NOMO-1 (cell line): Measurements from ENCODE around the gene GNRHR.
A peak's percentile ranks its signal among the peaks of the same experiment; 100 is the strongest.
"Not testable (repeated sequence)": the region's sequence is repeated elsewhere in the genome, so short reads cannot be mapped to it uniquely, and the experiment has no call there.

ENCODE experiments used
- DNase-seq, 2 experiments: peaks; one replicate each; lab custom pipeline; 2025; ENCODE audit not compliant: unreplicated experiment in 2 of 2; lab: John Stamatoyannopoulos, UW

The GNRHR gene

DNA sequence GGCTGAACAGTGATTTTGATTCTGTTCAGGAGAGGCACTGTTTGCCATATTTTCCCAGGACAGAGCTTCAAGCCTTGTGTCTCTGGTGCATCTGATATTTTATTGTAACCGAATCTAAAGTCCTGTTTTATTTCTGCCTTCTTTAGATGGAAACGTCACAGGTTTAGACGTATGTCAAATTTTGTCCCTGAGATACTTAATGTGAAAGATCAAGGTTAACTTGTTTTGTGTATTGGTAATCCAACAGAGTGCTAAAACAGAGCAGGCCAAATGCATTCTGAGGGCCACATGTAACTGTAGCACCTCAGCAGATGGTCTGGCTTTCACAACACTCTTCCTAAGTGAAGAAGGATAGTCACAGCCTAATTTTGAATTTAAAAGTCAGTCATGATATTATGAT lies at the start of gene GNRHR:
GNRHR (minus strand) TSS at position 101 of the 400 bp plus-strand sequence; CDS start at position 48, 53 bp downstream.
- DNase-seq: no peak

GRCh38 chr4:67796810-67797209 lies 42.6 kb upstream of the GNRHR start:
- DNase-seq: no peak

- no peak for DNase-seq
Measured at GRCh38 chr4:67790721-67791120, 36.5 kb upstream of the GNRHR start.

- no peak for DNase-seq
Measured at GRCh38 chr4:67787311-67787710, 33.1 kb upstream of the GNRHR start.

GRCh38 chr4:67785528-67785927 lies 31.3 kb upstream of the GNRHR start:
- no peak for DNase-seq

DNA sequence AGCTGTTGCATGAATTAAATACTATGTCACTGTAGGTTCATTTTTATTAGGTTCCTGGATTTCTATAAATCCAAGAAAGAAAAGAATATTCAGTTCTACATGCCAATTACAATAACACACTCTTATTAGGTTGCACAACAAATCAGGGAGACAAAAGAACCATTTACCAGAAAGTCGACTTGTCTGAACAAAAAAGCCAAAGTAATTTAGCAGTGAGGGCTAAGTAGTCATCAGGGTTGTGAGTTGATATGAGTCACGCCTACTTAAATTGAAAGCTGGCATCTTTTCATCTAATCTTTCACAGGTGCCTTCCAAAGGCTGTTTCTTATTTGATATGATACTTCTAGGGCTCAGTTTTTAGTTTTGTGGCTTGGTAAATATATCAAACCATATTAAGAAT lies 25.4 kb upstream of the GNRHR start:
- DNase-seq: no peak

DNA sequence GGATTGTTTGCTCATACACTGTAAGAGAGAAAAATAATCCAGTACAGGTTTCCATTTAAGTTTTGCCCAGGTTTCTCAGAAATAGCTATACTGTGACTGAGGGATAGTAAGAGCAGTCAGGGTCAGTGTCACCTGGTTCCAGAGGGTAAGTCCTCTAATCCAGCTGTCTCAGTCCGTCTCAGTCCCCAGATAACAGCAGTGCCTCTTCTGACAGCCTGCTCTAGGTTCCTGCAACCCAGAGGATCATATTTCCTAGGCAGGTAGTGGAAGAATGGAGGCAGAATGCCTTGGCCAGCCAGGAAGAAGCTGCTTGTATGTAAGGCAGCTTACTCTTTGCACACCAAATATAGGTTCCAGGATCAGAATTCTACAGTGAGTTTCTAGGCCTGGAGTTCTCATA lies 22.6 kb upstream of the GNRHR start:
- DNase-seq: no peak

- DNase-seq: no peak
Measured at GRCh38 chr4:67770422-67770821, 16.2 kb upstream of the GNRHR start.

DNA sequence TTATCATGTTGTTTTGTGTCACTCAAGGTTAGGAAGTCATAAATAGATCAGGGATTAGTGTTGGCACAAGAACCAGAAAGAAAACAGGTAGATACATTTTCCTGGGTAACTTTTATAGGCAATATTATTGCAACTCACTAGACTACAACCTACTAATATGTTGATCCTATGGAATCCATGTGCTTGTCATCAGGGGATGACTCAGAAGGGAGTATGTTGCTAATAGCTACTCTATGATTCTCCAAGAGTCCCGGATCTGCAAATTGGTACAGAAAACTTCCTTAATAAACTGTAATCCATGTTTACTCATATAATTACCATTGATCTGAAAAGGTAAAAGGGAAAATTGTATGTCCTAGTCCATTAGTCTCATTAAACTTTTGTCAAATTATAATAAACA lies 11.7 kb upstream of the GNRHR start:
- DNase-seq: no peak

- no peak for DNase-seq
Measured at GRCh38 chr4:67765401-67765800, 11.2 kb upstream of the GNRHR start.

GRCh38 chr4:67764183-67764582 lies 10.0 kb upstream of the GNRHR start:
- DNase-seq: no peak

- DNase-seq: no peak
Measured at GRCh38 chr4:67762086-67762485, 7.9 kb upstream of the GNRHR start.

DNA sequence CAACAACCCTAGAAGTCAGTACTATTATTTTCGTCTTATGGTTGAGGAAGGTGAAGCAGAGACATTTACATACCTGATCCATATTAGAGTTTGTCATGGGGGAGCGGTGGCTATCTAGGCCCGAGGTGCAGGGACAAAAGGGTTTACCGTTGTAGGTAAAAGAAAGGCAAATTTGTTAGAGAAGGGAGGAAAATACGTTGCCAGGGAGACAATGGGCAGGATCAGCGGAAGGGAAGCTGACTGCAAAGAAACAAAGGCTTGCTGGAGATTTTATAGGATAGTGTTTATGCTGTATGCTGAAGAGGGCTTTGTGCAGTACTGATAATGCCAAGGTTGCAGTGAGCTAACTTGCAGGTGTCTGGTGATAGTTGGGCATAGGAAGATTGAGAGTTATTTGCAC lies 2.8 kb upstream of the GNRHR start:
- DNase-seq: not testable (repeated sequence)

DNA sequence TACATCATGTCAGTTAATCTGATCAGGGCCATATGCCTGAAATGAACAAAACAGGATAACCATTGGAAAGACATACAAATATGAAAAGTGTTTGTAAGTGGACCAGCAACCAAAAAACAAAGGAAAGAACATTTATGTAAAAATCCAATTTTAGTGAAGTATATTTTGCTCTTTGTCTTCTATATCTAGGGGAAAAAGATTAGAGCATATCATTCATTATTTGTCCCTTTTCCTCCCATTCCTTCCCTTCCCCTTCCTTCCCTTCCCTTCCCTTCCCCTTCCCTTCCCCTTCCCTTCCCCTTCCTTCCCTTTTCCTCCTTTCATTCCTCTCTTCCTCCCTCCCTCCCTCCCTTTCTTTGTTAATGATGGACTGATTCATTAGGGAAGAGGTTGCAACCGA lies 1.8 kb upstream of the GNRHR start:
- DNase-seq: no peak

- no peak for DNase-seq
Measured at GRCh38 chr4:67751260-67751659, 2.9 kb downstream of the GNRHR start.

- no peak for DNase-seq
Measured at GRCh38 chr4:67750691-67751090, 3.5 kb downstream of the GNRHR start.

GRCh38 chr4:67749286-67749685 lies 4.9 kb downstream of the GNRHR start:
- no peak for DNase-seq

DNA sequence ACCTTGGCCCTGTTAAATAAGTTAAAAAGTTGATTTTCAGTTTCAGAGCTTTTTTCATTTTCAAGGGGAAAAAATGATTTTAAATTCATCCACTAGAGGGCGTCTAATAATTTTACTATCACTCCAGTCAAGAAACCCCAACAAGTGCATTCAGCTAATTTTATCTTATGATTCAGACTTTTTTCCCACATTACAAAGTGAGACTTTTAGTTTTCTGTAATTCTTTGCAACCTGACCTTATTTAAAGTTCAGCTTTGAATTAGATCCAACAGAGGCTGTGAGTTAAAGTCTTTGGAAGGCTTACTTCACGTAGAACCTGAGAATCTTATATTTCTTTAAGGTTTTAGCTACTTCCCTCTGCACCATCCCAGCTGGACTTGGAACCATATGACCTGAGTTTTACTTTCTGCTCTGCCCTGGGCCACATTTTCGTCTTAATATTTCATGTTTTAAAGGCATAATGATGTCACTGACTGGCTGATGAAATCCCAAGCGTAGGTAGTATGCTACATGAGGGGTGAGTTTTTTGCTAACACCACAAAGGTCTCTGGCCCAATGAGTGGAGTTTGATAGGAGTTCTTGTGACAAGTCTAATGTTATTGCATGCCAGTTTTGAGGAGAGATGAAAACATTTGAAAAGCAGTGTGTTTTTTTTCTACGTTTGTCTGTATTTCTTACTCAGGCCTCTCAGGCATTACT lies 7.2 kb downstream of the GNRHR start:
- DNase-seq: peak in 1 of 2 experiments; percentile 43

DNA sequence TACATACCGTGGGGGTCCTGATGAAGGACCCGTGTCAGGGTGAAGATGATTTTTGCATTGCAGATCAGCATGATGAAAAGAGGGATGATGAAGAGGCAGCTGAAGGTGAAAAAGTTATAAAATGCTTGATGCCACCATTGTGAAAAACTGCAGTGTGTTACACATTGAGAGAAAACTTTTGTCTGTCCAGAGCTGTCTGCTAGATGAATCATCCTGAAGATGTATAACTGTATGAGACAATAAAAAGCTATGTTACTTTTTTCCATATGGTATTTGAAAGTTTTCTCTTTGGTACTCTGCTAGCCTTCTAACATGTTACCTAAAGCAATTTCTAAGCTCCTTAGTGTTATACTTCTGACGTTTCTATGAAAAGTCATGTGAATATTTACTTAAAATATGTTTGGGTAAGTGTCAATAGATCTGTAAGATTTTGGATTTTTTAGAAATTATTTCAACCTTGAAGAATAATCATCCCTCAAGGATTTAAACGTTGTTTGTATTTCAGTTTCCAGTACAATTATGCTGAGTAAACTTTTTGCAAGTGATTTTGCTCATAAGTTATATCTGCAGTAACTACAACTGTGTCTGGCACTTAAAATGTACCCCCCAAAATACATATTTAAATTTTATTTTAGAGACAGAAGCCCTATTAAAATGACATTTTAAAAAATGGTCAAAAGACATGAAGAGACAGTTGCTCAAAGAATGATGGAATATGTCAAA lies 9.5 kb downstream of the GNRHR start:
- no peak for DNase-seq

DNA sequence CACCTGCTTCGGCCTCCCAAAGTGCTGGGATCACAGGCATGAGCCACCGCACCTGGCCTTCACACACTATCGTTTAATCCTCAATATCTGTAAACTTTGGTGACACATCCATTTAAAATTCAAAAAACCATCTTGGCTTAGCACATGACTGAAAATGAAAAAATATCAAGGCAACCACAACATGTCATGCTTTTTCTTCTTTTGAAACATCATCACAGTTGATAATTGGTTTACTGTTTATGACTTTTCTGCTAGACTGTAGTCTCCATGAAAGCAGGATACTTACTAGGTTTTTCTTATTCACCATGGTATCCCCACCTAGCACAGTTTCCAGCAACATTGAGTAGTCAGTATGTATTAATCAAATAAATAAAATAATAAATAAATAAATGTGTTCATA lies 11.0 kb downstream of the GNRHR start:
- DNase-seq: no peak

DNA sequence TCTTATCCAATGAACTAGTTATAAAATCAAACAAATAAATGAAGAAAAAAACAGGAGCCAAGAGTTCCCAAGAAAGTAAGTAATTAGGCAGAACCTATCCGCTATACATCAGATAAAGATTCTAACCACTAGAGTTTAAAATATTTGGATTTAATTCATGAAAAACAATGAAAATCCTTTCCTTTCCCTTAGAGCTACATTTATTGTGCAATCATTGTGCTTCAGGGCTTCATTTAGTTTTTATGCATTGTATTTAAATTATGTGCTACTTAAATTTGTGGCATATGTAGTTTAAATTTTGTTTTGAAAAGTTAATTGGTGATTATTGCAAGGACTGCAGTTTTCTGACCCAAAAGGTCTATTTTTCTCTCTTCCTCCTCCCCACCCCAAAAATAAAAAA lies 17.9 kb downstream of the GNRHR start:
- no peak for DNase-seq

GRCh38 chr4:67735325-67735724 lies 18.9 kb downstream of the GNRHR start:
- no peak for DNase-seq
